Skeletal muscle tissue (tissue), 4 donors: ENCODE measurements around the gene BMPR1B. TPM values are rescaled to one million over a fixed set of nuclear protein-coding genes. Genes with fewer than 3 reads are reported as not detected.

Source experiments
- H3K27ac ChIP-seq: one replicate; pipeline ENCODE4 v1.7.0; 2013; ENCODE audit warnings: mild to moderate bottlenecking, low read depth, low read length, inconsistent platforms
- H3K27me3 ChIP-seq, 3 donors: one replicate each; pipeline ENCODE4 v1.7.0; 2013; ENCODE audit warnings: low read length in 3 of 3; ENCODE audit not compliant: control insufficient read depth in 3 of 3, insufficient read depth in 3 of 3
- H3K36me3 ChIP-seq, 3 donors: one replicate each; pipeline ENCODE4 v1.7.0; 2013; ENCODE audit warnings: low read length in 3 of 3; ENCODE audit not compliant: control insufficient read depth in 3 of 3, insufficient read depth in 3 of 3
- H3K4me1 ChIP-seq, 3 donors: one replicate each; pipeline ENCODE4 v1.7.0; 2013; ENCODE audit warnings: low read length in 3 of 3, mild to moderate bottlenecking in 3 of 3; ENCODE audit not compliant: control insufficient read depth in 3 of 3, insufficient read depth in 3 of 3
- H3K4me3 ChIP-seq, 3 donors: one replicate each; pipeline ENCODE4 v1.7.0; 2013; ENCODE audit warnings: low read length in 3 of 3
- H3K9ac ChIP-seq, 3 donors: one replicate each; pipeline ENCODE4 v1.7.0; 2013; ENCODE audit warnings: low read length in 3 of 3, mild to moderate bottlenecking in 3 of 3, moderate library complexity in 2 of 3, low read depth in 1 of 3
- H3K9me3 ChIP-seq, 3 donors: one replicate each; pipeline ENCODE4 v1.7.0; 2013; ENCODE audit warnings: low read length in 3 of 3; ENCODE audit not compliant: control insufficient read depth in 3 of 3
- total RNA-seq: library from RNA; depleted of rRNA; stranded (reverse); fragments of >200 nt; gene quantifications from one replicate; pipeline ENCODE4 v1.2.3, GENCODE V29; 2014
- donor health status: Osteomylitis.

Gene BMPR1B
- total RNA-seq, 1 donor from 2014 or later, result 22.4 TPM

- Histone ChIP-seq H3K27me3 (no peaks in the 10 kb centered on the region), H3K27ac (no peak overlapping the region), H3K9ac (no peak overlapping the region), H3K4me1 (no peaks in the 10 kb centered on the region), H3K4me3 (no peak overlapping the region), H3K9me3 (no peaks in the 10 kb centered on the region), H3K36me3 (no peaks in the 10 kb centered on the region)
Observed at GRCh38 chr4:95095348-95095974, 337.7 kb downstream of the BMPR1B start.

- Histone ChIP-seq H3K9me3 (no peaks in the 10 kb centered on the region), H3K27me3 (no peaks in the 10 kb centered on the region), H3K9ac (no peak overlapping the region), H3K27ac (no peak overlapping the region), H3K4me1 (peaks cover 3 to 17% (median 3%) of the 10 kb centered on the region in 3 donors), H3K4me3 (no peak overlapping the region), H3K36me3 (no peaks in the 10 kb centered on the region)
Observed at GRCh38 chr4:95102162-95102790, 344.5 kb downstream of the BMPR1B start.

- no peak overlapping the region for H3K4me3 ChIP-seq
- H3K4me1 ChIP-seq, result peaks cover 3 to 17% (median 3%) of the 10 kb centered on the region in 3 donors
- H3K27ac ChIP-seq, result peak overlapping the region; percentile 22
- no peaks in the 10 kb centered on the region for H3K9me3 ChIP-seq
- H3K36me3 ChIP-seq, result no peaks in the 10 kb centered on the region
- H3K9ac ChIP-seq, result peak overlapping the region in 1 of 3 donors; percentile 19
- H3K27me3 ChIP-seq, result no peaks in the 10 kb centered on the region
Observed at GRCh38 chr4:95105112-95105511, 347.4 kb downstream of the BMPR1B start.

GRCh38 chr4:95105983-95106382 is 348.2 kb downstream of the BMPR1B start:
- Histone ChIP-seq H3K4me3 (no peak overlapping the region), H3K9ac (no peak overlapping the region), H3K27ac (peak overlapping the region; percentile 22), H3K36me3 (no peaks in the 10 kb centered on the region), H3K9me3 (no peaks in the 10 kb centered on the region), H3K4me1 (peaks cover 3 to 17% (median 3%) of the 10 kb centered on the region in 3 donors), H3K27me3 (no peaks in the 10 kb centered on the region)

- H3K27ac ChIP-seq, result no peak overlapping the region
- peaks cover 3 to 17% (median 3%) of the 10 kb centered on the region in 3 donors for H3K4me1 ChIP-seq
- no peaks in the 10 kb centered on the region for H3K27me3 ChIP-seq
Observed at GRCh38 chr4:95106408-95106928, 348.7 kb downstream of the BMPR1B start.

GRCh38 chr4:95107004-95107403 is 349.2 kb downstream of the BMPR1B start:
- Histone ChIP-seq H3K9me3 (no peaks in the 10 kb centered on the region), H3K4me3 (no peak overlapping the region), H3K27me3 (no peaks in the 10 kb centered on the region), H3K36me3 (no peaks in the 10 kb centered on the region), H3K4me1 (peaks cover 3 to 17% (median 3%) of the 10 kb centered on the region in 3 donors), H3K27ac (no peak overlapping the region), H3K9ac (no peak overlapping the region)

More at GRCh38 chr4:95106408-95106928, 348.7 kb downstream of the BMPR1B start:
- Histone ChIP-seq H3K4me3 (no peak overlapping the region), H3K9me3 (no peaks in the 10 kb centered on the region), H3K36me3 (no peaks in the 10 kb centered on the region), H3K9ac (no peak overlapping the region)

GRCh38 chr4:95107635-95108034 is 349.9 kb downstream of the BMPR1B start:
- Histone ChIP-seq H3K9ac (no peak overlapping the region), H3K4me1 (peaks cover 3 to 17% (median 3%) of the 10 kb centered on the region in 3 donors), H3K27ac (no peak overlapping the region), H3K27me3 (no peaks in the 10 kb centered on the region), H3K4me3 (no peak overlapping the region), H3K36me3 (no peaks in the 10 kb centered on the region), H3K9me3 (no peaks in the 10 kb centered on the region)

- H3K4me1 ChIP-seq, result peaks cover 3 to 17% (median 3%) of the 10 kb centered on the region in 3 donors
- H3K27me3 ChIP-seq, result no peaks in the 10 kb centered on the region
- H3K27ac ChIP-seq, result no peak overlapping the region
- no peak overlapping the region for H3K4me3 ChIP-seq
- no peaks in the 10 kb centered on the region for H3K9me3 ChIP-seq
- H3K9ac ChIP-seq, result no peak overlapping the region
- H3K36me3 ChIP-seq, result no peaks in the 10 kb centered on the region
Observed at GRCh38 chr4:95108883-95109421, 351.2 kb downstream of the BMPR1B start.

GRCh38 chr4:95114521-95114920 is 356.8 kb downstream of the BMPR1B start:
- Histone ChIP-seq H3K36me3 (no peaks in the 10 kb centered on the region), H3K27ac (no peak overlapping the region), H3K9ac (no peak overlapping the region), H3K4me3 (no peak overlapping the region), H3K4me1 (no peaks in the 10 kb centered on the region), H3K27me3 (no peaks in the 10 kb centered on the region), H3K9me3 (no peaks in the 10 kb centered on the region)

- Histone ChIP-seq H3K9ac (no peak overlapping the region), H3K9me3 (no peaks in the 10 kb centered on the region), H3K4me1 (no peaks in the 10 kb centered on the region), H3K4me3 (no peak overlapping the region), H3K27ac (no peak overlapping the region), H3K27me3 (no peaks in the 10 kb centered on the region), H3K36me3 (no peaks in the 10 kb centered on the region)
Observed at GRCh38 chr4:95118497-95118896, 360.7 kb downstream of the BMPR1B start.
